HAP-1 (cell line): ENCODE measurements around the gene EPO.
"Not testable (repeated sequence)": the region's sequence is repeated elsewhere in the genome, so short reads cannot be mapped to it uniquely, and the experiment has no call there.

Experiments used
- DNase-seq, 2 experiments: peaks; one replicate each; pipeline ENCODE4 v3.0.0-alpha.2; 2016 to 2020; ENCODE audit warnings: low spot score in 2 of 2
- H3K27me3 ChIP-seq: fragments of 250-450 bp; sonication (Bioruptor Pico); 2 replicates; pipeline ENCODE4 v1.5.1; 2020; ENCODE audit warnings: low read depth, mild to moderate bottlenecking, moderate library complexity
- H3K36me3 ChIP-seq: fragments of 250-450 bp; sonication (Bioruptor Pico); replicated peaks from 2 replicates; pipeline ENCODE4 v1.5.1; 2020; ENCODE audit warnings: mild to moderate bottlenecking
- H3K4me1 ChIP-seq: fragments of 250-450 bp; sonication (Bioruptor Pico); 2 replicates; pipeline ENCODE4 v1.5.1; 2020; ENCODE audit warnings: mild to moderate bottlenecking
- H3K4me3 ChIP-seq: fragments of 250-450 bp; sonication (Bioruptor Pico); 2 replicates; pipeline ENCODE4 v1.5.1; 2020; ENCODE audit warnings: mild to moderate bottlenecking, moderate library complexity
- H3K9me3 ChIP-seq: fragments of 250-450 bp; sonication (Bioruptor Pico); 2 replicates; pipeline ENCODE4 v1.5.1; 2020; ENCODE audit warnings: mild to moderate bottlenecking, moderate library complexity
- in situ Hi-C: fragments of 300-500 bp; cut with MboI; formaldehyde crosslinking; loops from 3 replicates; pipeline ENCODE4 v1.14.3; 2020; ENCODE audit warnings: low sequenced_read_pairs, inconsistent platforms, mixed read lengths

EPO gene

DNA sequence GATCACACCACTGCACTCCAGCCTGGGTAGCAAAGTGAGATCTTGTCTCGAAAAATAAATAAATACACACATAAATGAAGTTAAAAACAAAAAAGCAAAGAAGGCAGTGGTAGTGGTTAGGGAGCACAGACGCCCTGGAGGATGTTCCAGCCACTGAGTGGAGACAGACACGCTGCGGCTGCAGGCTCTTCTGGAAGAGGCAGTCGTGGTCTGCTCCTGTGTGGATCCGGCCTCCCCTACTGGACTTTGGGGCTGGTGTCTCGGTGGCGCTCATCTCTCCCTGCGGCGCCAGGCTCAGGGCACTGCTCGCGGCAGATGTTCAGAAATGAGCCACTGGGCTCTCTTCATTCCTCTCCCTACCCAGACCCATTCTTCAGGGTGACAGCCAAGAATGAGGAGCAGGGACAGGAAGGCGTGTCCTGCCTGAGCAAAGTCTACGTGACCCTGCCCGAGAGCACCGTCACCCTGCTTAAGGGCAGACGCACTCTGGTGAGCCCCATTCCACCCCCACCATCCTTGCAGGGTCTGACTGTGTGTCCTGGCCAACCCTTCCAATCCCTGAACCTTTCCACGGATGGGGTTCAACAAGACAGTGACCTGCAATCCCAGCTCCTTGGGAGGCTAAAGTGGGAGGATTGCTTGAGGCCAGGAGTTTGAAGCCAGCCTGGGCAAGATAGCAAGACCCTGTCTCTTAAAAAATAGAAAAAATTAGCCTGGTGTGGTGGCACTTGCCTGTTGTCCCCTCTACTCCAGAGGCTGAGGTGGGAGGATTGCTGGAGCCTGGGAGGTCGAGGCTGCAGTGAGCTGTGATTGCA, 39.3 kb downstream of the EPO start:
- no peaks in the 10 kb centered on the region for H3K9me3 ChIP-seq
- no peaks in the 10 kb centered on the region; the same call in none of the 2 replicates for H3K27me3 ChIP-seq
- in situ Hi-C loops: no loop called here

DNA sequence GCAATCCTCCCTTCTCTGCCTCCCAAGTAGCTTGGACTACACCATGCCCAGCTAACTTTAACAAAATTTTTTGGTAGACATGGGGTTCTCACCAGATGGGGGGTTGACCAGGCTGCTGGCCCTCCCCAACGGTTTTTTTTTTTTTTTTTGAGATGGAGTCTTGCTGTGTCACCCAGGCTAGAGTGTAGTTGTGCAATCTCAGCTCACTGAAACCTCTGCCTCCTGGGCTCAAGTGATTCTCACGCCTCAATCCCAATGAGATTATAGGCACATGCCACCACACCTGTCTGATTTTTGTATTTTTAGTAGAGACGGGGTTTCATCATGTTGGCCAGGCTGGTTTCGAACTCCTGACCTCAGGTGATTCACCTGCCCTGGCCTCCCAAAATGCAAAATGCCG, 42.6 kb downstream of the EPO start:
- H3K4me1 ChIP-seq, H3K9me3 ChIP-seq, H3K27me3 ChIP-seq, in situ Hi-C loops, DNase-seq, H3K4me3 ChIP-seq, H3K36me3 ChIP-seq: not testable (repeated sequence)

More for the DNA sequence above, 39.3 kb downstream of the EPO start:
- Histone ChIP-seq H3K4me3 (no peak overlapping the region), H3K36me3 (no peaks in the 10 kb centered on the region), H3K4me1 (no peaks in the 10 kb centered on the region)
- no peak for DNase-seq

DNA sequence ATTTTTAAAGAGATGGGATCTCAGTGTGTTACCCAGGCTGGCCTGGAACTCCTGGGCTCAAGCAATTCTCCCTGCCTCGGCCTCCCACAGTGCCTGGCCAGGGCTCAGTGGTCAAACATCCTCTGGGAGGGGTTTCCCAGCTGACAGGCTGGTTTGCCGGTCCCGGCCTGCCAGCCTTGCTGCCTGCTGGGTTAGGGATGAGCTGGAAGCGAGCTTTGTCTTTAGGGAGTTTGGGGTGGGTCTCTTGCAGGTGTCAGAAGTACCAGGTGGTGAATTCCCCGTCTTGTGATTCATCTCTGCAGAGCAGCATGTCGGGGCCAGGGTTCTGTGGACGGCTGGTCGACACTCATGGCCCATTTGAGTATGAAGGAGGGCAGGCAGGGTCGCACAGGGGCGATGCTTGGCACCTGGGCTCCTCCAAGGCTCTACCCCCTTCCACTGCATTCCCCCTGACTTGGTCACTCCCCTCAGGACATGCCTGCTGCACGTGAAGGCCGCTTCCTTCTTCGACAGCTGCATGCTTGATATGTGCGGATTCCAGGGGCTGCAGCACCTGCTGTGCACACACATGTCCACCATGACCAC, 43.4 kb downstream of the EPO start:
- H3K27me3 ChIP-seq: no peaks in the 10 kb centered on the region; the same call in none of the 2 replicates
- in situ Hi-C loops: no loop called here

DNA sequence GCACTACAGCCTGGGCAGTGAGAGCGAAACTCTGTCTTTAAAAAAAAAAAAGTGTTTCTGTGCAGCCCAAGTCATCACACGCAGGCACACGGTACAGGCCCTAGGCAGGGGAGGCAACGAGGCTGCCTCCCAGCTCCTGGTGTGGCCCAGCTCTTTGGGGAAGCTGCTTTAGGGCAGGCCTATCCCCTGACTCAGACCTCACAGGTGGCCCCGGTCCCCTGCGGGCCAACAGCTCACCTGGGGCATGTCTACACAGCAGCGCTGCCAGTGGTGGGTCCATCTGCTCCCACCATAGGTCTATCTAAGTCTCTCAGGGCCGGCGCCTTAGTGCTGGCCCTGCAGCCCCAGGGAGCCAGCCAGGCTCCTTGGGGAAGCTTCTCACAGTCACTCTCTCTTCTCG, 44.6 kb downstream of the EPO start:
- H3K27me3 ChIP-seq: no peaks in the 10 kb centered on the region; the same call in 1 of the 2 replicates
- no peaks in the 10 kb centered on the region for H3K9me3 ChIP-seq
- in situ Hi-C loops: no loop called here

More for the DNA sequence above, 43.4 kb downstream of the EPO start:
- no peak for DNase-seq
- no peak overlapping the region for H3K4me3 ChIP-seq
- no peaks in the 10 kb centered on the region for H3K4me1 ChIP-seq
- H3K36me3 ChIP-seq: no peaks in the 10 kb centered on the region
- no peaks in the 10 kb centered on the region for H3K9me3 ChIP-seq

DNA sequence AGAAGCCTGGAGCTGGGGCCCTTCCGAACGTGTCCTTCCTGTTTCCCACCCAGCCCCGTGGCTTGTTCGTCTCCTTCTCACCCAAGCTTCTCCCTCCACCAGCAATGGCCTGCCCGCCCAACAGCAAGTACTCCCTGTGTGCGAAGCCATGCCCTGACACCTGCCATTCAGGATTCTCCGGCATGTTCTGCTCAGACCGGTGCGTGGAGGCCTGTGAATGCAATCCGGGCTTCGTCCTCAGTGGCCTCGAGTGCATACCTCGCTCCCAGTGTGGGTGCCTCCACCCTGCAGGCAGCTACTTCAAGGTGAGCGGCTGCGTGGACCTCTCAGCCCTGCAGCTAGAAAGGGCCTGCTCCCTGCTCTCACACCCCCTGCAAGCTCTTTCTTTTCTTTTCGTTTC, 45.0 kb downstream of the EPO start:
- DNase-seq: no peak
- Histone ChIP-seq H3K4me1 (no peaks in the 10 kb centered on the region), H3K9me3 (no peaks in the 10 kb centered on the region), H3K27me3 (no peaks in the 10 kb centered on the region), H3K4me3 (no peak overlapping the region), H3K36me3 (no peaks in the 10 kb centered on the region)
- in situ Hi-C loops: no loop called here

More for the DNA sequence above, 44.6 kb downstream of the EPO start:
- H3K4me1 ChIP-seq: no peaks in the 10 kb centered on the region
- H3K36me3 ChIP-seq: no peaks in the 10 kb centered on the region
- no peak overlapping the region for H3K4me3 ChIP-seq
- no peak for DNase-seq

DNA sequence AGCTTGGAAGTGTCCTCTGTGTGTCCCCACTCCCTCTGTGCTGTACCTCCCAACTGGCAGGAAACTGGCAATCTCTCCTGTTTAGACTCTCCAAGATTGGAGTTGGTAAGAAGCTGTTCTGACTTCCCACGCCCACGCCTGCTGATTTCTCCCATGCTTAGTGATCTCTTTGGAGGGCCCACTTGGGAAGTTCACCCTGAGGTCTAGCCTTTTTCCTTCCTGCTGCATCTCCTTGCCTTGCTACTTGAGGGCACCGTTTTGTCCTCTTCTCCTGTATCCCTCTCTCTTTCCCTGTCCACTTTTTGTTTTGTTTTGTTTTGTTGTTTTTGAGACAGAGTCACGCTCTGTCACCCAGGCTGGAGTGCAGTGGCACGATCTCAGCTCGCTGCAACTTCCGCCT, 48.5 kb downstream of the EPO start:
- no peaks in the 10 kb centered on the region for H3K9me3 ChIP-seq
- H3K4me1 ChIP-seq: no peaks in the 10 kb centered on the region
- H3K36me3 ChIP-seq: no peaks in the 10 kb centered on the region
- H3K27me3 ChIP-seq: no peaks in the 10 kb centered on the region
- in situ Hi-C loops: no loop called here
- no peak for DNase-seq
- H3K4me3 ChIP-seq: no peak overlapping the region
